Measurements from ENCODE around the gene CFAP97D1. TPM values are rescaled to one million over a fixed set of nuclear protein-coding genes. Genes with fewer than 3 reads are reported as not detected.
A peak's percentile ranks its signal among the peaks of the same experiment; 100 is the strongest.

The CFAP97D1 gene
- total RNA-seq, 2 experiments from 2014 or later, result not detected

GRCh38 chr17:43779145-43780125 is 800 bp upstream of the CFAP97D1 start:
- BruUV-seq (replicated peaks), result no TSS peak
- no peaks in the 10 kb centered on the region for H3K79me2 ChIP-seq (ENCODE audit: insufficient read depth, low read depth, low read length)

GRCh38 chr17:43782913-43783680 is 2.9 kb downstream of the CFAP97D1 start:
- BruUV-seq (replicated peaks), result no TSS peak
- TF ChIP-seq CTCF (conservative IDR thresholded peaks at IDR 0.05; ENCODE audit: low read length), result no peak
- TF ChIP-seq EZH2phosphoT487 (IDR thresholded peaks at IDR 0.05; ENCODE audit: borderline replicate concordance, low read depth, low read length), result no peak
- CTCF ChIA-PET (ENCODE audit: unreplicated experiment), result no interaction called here

More at GRCh38 chr17:43779145-43780125, 800 bp upstream of the CFAP97D1 start:
- TF ChIP-seq EZH2phosphoT487 (IDR thresholded peaks at IDR 0.05; ENCODE audit: borderline replicate concordance, low read depth, low read length) (no peak), CTCF (conservative IDR thresholded peaks at IDR 0.05; ENCODE audit: low read length) (peak; percentile 45; the same call in 1 of the 2 replicates)
- DNase-seq (ENCODE audit: low spot score), result no peak
- peaks cover 13% of the 10 kb centered on the region for H3K4me1 ChIP-seq (ENCODE audit: insufficient read depth, low read length, poor library complexity, severe bottlenecking)
- peak overlapping the region; percentile 93 for H2AFZ ChIP-seq (ENCODE audit: low read length)
- H3K9me3 ChIP-seq (ENCODE audit: low read length), result no peaks in the 10 kb centered on the region
- H3K36me3 ChIP-seq (ENCODE audit: insufficient read depth, low read length), result no peaks in the 10 kb centered on the region
- intact Hi-C loops (cut with micrococcal nuclease; ENCODE audit: unreplicated experiment), result no loop called here
- H4K20me1 ChIP-seq (ENCODE audit: insufficient read depth, low read length), result no peaks in the 10 kb centered on the region
- H3K9me2 ChIP-seq (ENCODE audit: insufficient read depth, low read length), result no peaks in the 10 kb centered on the region
- peak overlapping the region; percentile 96 for H3K4me3 ChIP-seq (ENCODE audit: low read depth, low read length, poor library complexity, severe bottlenecking)
- H3K27ac ChIP-seq (ENCODE audit: low read depth, low read length, poor library complexity, severe bottlenecking), result no peak overlapping the region
- H3K4me2 ChIP-seq (ENCODE audit: low read length), result peak overlapping the region; percentile 99
- ChIA-PET CTCF (ENCODE audit: unreplicated experiment) (no interaction called here), POLR2A (no interaction called here)

More at GRCh38 chr17:43782913-43783680, 2.9 kb downstream of the CFAP97D1 start:
- Histone ChIP-seq H3K27ac (ENCODE audit: low read depth, low read length, poor library complexity, severe bottlenecking) (no peak overlapping the region), H3K9me3 (ENCODE audit: low read length) (no peaks in the 10 kb centered on the region), H3K9me2 (ENCODE audit: insufficient read depth, low read length) (no peaks in the 10 kb centered on the region), H4K20me1 (ENCODE audit: insufficient read depth, low read length) (no peaks in the 10 kb centered on the region), H3K36me3 (ENCODE audit: insufficient read depth, low read length) (no peaks in the 10 kb centered on the region), H3K4me1 (ENCODE audit: insufficient read depth, low read length, poor library complexity, severe bottlenecking) (peaks cover 12% of the 10 kb centered on the region), H3K4me3 (ENCODE audit: low read depth, low read length, poor library complexity, severe bottlenecking) (no peak overlapping the region), H2AFZ (ENCODE audit: low read length) (no peak overlapping the region), H3K4me2 (ENCODE audit: low read length) (no peak overlapping the region), H3K79me2 (ENCODE audit: insufficient read depth, low read depth, low read length) (no peaks in the 10 kb centered on the region)
- intact Hi-C loops (cut with micrococcal nuclease; ENCODE audit: unreplicated experiment), result no loop called here
- POLR2A ChIA-PET, result no interaction called here
- DNase-seq (ENCODE audit: low spot score), result no peak
